CD4-positive, alpha-beta T cell treated with Interleukin-1 beta for 1 hour (primary cell): Measurements from ENCODE around the gene CDH4.
"Not testable (repeated sequence)": the region's sequence is repeated elsewhere in the genome, so short reads cannot be mapped to it uniquely, and the experiment has no call there.

Experiments used
- DNase-seq, 2 donors: peaks; one replicate each; pipeline ENCODE4 v3.0.0-alpha.2; 2020 to 2022

The CDH4 gene

DNA sequence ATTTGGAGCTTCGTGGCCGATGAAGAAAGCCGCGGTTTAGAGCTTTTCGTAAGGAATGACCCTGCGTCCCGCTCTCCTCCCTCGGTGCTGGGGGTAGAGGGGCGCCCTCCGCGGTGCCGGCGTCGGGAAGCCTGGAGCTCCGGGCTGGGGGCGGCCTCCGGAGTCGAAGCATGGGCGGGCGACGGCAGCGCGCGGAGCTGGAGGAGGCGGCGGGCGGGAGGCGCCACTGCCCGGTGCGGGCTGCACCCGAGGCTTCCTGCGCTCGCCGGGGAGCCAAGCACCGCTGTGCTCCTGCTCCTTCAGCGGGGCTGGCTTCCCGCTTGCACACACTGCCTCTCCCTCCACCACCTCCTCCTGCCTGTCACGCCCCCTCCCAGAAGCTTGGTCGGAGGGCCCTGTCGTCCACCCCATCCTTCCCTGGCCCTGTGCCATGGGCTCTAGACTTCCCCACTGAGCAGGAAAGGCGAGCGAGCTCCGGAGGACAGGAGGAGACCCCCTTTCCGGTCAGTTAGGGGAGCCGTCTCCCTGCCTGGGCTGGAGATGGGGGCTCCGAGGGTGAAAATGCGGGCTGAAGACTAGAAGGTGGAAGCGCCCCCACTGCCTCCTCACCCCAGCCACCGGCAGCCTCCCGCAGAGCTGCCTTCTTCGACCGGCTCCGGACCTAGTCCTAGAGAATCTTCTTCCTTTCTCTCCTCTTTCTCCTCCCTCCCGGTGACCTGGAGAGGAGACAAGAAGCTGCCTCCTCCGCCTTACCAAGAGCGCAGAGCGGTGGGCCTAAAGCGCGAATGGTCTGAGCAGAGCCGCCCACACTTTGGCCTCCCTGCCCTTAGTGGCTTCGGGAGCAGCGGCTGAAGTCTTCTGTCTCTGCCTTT lies 1.8 kb downstream of the CDH4 start:
- DNase-seq = no peak

DNA sequence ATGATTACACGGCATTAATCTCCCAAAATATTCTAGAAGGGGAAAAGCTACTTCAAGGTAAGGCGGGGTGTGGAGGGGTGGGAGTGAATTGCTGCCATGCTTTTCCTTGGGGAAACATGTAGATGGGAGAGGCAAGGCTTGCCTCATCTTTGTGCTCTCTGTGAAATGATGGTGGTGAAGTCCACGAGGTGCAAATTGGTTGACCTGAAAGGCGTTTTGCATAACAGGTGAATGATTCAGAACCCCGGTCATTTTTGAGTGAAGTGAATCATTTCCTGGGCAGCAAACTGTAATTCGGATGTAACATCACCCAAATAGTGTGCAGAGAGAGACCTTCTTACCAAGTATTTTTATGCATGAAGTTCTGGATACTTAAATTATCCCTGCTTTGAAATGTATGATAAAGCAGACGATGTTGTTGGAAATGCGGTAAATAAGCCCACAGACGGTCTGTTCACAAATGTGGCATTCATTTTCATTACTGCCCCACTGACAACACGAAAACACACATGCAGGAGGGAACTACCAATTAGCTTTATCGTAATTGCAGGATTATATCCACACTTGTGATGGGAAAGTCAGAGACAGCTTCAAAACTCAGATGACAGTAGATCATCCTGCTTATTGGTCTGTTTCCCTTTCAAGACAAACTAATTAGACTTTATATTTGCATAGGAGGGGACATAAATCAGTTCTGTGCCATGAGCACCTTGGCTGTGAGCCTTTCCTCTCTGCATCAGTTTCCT lies 3.0 kb downstream of the CDH4 start:
- no peak for DNase-seq

DNA sequence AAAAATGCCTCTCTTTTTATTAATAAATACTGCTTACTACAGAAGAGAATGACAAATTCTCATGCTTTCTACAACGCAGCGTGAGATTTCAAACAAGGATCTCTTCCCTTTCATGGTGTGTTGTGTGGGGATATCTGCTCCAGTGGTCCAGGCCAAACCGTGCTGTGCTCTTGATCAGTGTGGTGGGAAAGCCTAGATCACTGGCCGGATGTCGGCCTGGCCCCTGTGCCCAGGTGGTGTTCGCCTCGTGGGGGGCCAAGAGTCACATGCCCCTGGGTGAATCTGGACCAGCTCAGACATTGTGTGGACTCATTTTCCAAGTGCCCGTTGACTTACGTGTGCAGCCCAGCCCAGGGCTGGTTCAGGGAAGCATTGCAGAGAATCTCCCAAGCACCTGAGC lies 4.3 kb downstream of the CDH4 start:
- no peak for DNase-seq

DNA sequence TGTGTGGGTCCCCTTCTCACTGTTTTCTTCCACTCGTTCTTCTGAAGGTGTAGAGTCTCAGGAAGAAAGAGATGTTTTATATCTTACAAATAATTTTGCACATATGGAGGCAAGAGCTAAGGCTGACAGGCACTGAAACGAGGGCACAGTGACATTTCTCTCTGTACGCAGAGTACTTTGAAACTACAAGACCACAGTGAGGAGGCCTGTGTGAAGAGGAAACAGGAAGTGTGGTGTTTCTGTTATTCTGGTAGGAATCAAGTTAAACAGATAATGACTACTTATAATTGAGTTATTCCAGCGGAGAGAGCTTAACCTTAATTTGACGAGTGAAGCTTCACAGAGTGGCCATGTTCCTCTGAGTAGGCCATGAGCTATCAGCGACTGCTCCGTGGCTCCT lies 4.8 kb downstream of the CDH4 start:
- no peak for DNase-seq

DNA sequence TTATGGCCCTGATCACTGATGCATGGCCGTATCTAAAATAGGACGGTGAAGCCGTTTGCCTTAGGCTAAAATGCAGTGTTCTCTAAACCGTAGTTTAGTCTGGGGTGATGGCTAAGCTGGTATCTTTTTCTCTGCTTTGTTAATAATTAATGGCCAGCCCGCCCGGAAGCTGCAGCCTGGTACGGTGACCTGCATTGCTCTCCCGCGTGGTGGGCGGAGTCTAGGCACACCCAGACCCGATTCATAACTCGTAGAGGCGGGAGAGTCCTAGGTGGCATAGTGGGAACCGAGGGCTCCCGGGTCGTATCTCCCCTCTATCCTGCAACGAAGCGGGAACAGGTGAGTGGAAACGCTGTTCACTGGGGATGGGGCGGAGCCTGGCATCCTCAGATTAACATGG lies 5.5 kb downstream of the CDH4 start:
- no peak for DNase-seq

DNA sequence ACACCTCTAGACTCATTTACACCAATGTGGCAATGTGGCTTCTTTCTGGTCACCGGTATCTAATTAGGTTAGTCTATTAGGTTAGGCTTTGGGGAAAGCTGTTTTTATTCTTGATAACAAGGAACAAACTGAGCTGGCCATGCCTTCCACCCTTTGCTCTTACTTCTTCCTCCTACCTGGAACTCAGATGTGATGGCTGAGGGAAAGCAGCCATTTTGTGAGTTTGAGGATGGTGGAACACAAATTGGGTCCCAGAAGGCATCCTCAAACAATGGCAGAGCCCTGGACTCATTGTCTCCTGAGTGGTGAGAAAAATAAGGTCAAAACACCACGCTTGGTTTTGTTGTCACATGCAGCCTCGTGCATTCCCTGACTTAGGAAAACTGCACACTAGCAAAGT lies 7.7 kb downstream of the CDH4 start:
- DNase-seq = no peak

DNA sequence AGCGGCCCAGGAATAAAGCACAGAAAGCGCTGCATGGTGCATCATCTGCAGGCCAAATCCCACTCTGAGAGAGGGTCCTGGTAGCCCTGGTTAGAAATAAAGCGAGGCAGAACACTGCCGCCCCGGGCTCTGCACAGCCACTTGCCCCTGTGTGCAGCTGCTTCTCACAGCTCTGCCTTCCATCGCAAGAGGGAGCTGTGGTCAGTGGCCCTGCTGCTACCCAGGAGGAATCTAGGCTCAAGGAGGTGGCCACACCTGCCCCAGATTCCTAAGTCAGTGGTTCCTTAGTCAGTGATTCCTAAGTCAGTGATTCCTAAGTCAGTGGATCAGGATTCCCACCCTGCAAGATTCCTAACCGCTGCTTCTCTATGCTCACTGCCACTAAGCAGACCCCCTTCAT lies 8.8 kb downstream of the CDH4 start:
- DNase-seq = no peak

DNA sequence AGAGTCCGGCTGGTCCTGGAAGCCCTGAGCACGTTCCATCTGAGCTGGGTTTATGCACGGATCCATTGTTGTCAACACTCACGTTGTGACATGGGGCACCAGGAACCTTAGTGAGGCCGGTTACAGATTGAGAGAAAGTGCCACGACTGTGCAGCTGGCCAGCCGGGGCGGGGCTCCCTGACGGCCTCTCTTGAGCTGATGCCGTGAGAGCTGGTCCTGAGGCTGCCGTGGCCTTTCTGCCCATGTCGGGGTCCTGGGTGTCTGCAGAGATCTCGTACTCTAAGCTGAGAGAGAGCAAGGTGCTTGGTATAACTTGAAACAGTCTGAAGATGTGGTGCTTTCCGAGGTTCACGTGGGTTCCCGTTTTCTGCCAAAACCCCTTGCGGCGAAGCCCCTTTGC lies 10.0 kb downstream of the CDH4 start:
- DNase-seq = no peak

DNA sequence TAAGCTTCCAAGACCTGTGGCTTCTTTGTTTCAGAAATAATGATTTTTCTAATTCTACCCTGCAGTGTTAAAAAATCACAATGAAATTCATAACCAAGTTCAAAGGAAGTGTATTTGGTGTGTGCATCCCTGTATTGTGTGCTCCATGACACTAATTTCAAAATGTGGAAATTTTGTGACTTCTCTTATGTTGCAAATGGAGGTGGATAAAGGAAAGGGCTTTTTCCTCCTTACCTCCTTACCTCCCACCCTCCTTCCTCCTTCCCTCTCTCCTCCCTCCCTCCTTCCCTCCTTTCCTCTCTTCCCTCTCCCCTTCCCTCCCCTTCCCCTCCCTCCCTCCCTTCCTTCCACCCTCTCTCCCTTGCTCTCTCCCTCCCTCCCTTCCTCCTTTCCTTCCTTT lies 10.5 kb downstream of the CDH4 start:
- DNase-seq = no peak

DNA sequence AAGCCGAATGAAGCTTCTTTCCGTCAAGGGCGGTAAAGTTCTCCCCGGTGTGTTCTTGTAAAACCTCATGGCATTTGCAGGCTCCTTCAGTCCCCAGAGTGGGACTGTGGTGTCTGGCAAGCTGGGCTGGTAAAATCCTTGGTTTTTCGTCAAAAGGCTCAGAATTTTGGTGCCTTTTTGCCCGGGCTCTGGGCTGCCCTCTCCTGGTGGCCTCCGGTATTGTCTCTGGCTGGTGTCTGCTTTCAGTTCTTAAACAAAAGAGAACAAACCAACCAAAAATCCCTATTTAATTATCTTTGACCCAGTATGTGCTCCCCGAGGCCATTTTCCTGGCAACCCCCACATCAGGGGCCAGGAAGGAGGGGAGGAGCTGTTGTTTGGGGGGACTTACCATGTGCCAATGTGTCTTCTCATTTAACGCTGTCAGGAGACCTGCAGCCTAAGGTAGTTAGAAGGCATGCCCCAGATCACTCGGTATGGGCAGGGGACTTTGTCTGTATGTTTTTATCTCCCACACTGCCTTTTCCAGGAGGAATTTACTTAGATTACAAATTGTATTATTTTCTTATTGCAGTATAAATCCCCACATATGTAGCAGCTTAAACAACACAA lies 11.1 kb downstream of the CDH4 start:
- DNase-seq = peak in 1 of 2 donors; percentile 17

DNA sequence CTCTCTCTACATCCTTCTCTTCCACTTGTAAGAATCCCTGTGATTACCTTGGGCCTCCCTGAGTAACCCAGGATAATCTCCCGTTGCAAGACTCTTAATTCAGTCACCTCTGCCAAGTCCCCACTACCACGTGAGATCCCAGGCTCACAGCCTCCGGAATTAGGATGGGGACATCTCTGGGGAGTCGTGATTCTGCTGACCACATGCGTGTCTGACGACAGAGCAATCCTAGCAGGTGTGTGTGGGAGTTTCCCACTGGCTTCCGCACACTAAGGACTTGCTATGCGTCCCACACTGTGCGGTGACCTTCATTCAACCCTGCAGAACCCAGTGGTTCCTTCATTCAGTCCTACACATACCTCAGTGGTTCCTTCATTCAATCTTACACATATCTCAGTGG lies 11.9 kb downstream of the CDH4 start:
- no peak for DNase-seq

DNA sequence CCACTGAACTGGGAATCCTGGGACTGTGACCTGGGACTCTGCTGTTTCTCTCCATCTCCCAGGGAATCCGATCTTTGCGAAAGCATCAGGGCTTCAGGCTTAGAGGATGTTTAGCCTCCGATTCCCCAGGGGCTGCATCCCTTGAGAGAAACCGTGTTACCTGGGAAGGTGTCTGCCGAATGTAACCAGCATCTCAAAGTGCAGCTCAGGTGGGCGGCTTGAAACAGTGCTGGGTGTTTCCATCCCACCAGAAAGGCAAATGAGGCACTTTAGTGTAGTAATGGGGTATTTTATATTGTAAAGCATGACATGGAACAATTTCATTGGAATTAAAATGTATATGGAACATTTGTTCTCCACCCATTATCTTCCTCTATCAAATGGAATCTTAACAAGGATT lies 15.2 kb downstream of the CDH4 start:
- no peak for DNase-seq

DNA sequence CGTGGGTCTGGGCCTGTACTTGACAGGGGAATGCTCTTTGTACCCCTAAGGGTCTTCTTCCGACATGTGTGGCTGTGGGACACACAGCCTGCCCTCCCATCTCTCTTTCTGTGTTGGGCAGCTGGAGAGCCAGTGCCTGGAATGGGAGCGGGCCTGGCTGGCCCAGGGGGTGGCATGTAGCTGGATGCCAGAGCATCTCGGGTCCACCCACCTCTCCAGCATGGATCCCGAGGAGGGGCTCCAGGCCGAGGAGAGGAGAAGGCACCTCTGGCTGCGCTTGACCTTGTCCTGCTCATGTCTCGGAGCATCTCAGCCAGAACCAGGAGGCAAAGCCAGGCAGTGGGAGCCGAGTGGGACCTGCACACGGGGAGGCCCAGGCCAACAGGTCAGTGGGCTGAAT lies 16.0 kb downstream of the CDH4 start:
- DNase-seq = no peak

DNA sequence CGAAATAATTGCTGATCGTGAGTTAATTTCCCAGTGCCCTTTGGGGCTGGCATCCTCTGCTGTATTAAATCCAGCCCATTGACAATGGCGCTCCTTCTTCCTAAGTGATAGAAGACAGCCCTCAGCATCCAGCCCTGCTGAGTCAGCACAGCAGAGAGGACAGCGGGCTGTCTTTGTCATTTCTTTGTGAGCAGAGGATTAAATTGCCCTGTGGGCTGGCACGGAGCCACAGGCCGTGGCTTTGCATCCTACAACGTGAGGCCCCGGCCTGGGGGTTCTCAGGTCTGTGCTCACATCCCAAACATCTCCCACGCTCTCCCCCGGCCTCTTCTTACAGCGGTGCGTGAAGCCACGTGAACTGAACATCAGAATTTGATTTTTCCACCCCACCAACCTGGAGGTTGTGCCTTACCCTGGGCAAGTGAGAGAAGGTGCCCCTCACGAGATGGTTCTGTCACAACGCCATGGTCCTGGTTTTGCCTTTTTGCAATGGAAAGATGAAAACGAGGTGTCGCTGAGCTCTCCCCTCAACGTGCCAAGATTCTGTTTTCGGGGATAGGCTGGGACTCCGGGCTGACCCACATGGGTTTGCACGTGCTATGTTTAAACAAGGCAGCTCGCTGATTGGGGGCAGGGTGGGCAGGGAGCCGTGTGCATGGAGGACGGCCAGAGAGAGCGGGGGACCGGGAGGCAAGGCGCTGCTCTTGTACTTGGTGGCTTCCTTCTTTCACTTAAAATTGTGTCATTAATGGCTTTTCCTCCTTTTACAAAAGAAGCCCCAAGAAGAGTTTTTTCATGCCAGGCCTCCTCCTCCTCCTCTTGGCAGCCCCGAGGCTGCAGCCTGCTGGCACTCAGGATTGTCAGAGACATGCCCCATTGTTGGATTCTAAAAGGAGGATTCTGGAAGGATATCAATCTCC lies 19.5 kb downstream of the CDH4 start:
- no peak for DNase-seq

DNA sequence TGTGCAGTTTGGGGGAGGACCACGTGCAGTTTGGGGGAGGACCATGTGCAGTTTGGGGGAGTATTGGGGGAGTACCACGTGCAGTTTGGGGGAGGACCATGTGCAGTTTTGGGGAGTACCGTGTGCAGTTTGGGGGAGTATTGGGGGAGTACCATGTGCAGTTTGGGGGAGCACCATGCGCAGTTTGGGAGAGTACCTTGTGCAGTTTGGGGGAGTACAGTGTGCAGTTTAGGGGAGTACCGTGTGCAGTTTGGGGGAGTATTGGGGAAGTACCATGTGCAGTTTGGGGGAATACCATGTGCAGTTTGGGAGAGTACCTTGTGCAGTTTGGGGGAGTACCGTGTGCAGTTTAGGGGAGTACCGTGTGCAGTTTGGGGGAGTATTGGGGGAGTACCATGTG lies 21.0 kb downstream of the CDH4 start:
- DNase-seq = not testable (repeated sequence)

DNA sequence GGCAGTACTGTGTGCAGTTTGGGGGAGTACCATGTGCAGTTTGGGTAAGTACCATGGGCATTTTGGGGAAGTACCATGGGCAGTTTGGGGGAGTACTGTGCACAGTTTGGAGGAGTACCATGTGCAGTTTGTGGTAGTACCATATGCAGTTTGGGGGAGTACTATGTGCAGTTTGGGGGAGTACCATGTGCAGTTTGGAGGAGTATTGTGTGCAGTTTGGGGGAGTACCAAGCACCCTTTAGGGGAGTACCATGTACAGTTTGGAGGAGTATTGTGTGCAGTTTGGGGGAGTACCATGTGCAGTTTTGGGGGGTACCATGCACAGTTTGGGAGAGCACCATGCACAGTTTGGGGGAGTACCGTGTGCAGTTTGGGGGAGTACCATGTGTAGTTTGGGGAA lies 21.6 kb downstream of the CDH4 start:
- not testable (repeated sequence) for DNase-seq

DNA sequence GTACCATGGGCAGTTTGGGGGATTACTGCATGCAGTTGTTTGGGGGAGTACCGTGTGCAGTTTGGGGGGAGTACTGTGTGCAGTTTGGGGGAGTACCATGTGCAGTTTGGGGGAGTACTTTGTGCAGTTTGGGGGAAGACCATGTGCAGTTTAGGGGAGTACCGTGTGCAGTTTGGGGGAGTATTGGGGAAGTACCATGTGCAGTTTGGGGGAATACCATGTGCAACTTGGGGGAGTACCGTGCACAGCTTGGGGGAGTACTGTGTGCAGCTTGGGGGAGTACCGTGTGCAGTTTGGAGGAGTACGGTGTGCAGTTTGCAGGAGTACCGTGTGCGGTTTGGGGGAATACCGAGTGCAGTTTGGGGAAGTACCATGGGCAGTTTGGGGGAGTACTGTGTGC lies 22.3 kb downstream of the CDH4 start:
- DNase-seq = no peak

DNA sequence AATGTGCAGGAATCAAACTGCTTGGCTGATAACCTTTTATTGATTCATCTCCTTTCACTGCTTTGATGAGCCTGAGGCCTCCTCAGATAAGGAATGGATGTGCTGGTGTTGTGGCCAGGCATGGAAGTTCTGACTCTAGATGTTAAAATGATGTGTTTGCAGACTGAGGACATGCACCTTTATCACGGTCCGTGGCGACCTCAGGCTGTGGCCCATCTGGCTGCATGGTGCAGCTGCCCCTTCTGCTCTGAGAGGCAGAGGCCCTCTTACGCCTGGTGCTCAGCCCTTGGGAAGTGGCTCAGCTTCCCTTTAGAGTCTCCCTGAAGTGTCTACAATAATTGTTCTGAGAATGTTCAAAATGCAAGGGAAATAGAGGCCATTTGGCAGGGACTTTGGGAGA lies 26.2 kb downstream of the CDH4 start:
- DNase-seq = no peak

DNA sequence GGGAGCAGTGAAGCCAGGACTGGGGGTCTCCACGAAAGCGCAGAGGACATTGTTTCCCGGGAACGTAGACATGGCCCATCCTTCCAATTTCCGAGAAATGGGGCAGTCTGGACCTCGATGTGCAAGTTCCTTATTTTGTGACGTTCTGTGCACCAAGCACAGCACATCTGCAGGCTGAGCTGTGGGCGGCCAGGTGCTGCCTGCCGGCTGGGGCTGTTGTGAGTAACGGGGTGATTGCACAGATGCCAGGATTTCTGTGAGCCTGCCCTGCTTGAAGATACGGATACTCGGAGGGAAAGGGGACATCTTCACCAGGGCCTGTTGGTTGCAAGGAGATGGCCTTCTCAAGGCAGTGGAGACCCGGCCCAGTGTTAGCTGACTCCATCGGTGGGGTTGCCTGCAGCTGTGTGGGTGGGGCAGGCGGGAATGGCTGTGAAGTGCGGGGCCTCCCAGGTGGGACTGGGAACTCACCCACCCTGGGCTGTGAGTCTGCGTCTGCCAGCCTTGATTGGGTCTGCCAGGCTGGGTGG lies 27.6 kb downstream of the CDH4 start:
- no peak for DNase-seq

DNA sequence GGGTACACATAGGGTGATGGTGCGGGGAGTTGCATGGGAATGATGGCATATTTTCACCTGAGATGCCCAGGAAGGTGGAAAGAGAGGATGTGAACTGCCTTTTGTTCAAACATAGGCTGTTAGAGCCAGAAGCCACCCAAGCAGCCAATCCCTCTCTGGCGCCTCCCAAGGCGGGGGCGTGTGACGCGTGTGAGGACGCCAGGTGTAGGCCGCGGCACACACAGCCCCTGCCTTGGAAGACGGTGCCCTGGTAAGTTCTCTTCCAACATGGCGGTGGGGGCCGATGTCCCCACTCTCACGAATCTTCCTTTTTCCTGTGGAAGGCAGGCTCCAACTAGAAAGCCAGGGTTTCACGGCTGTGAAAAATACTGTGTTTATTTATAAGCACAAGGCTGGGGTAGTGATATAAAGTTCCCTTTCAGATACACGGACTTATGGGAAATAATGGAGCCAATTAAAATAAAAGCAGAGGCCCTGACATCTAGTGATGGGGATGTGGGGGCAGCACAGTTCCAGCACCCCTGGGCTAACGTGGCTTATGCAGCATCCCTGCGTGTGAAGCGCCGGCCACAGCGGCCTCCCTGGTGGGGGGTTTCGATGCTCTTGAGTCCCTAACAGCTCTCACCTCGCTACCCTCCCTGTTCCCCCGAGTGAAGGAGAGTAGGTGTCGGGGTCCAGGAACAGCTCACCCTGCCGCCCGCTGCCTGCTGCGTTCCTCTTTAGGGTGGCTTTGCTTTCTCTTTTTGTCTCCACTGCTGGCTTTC lies 28.3 kb downstream of the CDH4 start:
- DNase-seq = no peak

DNA sequence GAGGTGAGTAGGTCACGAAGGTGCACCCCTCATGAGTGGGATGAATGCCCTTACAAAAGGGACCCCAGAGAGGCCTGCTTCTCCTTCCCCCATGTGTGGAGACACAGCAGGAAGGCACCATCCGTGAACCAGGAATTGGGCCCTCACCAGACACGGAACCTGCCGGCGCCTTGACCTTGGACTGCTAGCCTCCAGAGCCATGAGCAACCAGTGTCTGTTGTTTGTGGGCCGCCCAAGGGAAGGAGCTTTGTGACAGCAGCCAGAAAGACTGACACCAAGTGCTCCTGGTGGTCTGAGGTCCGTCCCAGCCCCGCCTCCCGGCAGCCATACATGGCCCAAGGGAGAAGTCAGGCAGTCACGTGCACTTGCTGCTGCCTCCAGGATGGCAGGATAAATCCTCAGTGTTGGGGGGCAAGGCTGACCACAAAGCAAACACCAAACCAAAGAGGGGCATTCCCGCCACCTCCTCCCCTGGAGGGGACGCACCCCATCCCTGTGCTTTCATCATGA lies 29.3 kb downstream of the CDH4 start:
- DNase-seq = no peak

DNA sequence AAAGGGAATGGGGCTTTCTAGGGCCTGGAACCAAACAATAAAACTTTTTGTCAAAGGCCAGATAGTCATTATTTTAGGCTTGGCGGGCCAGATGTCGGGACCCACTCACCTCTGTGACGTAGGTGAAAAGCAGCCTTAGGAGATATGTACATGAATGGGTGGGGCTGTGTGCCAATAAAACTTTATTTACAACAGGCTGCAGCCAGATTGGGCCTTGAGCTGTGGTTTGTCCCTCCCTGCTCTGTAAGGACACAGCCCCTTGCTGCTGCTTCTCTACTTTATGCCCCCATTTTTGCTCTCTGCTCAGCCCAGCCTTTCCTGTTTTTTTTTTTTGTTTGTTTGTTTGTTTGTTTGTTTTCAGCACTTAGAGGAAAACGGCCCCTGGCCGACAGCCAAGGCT lies 32.7 kb downstream of the CDH4 start:
- no peak for DNase-seq
